Psoas muscle (tissue), 8 donors: Measurements from ENCODE around the gene RASSF10. TPM values are rescaled to one million over a fixed set of nuclear protein-coding genes. Genes with fewer than 3 reads are reported as not detected.

Source experiments
- ATAC-seq, 4 donors: fragments of 200-7000 bp; cut with Tn5 transposase; one replicate each; pipeline ENCODE4 v1.9.1; 2020; ENCODE audit warnings: moderate library complexity in 3 of 4, mild to moderate bottlenecking in 2 of 4
- DNase-seq, 2 donors: peaks; one replicate each; pipeline ENCODE4 v3.0.0-alpha.2; 2020
- H3K27ac ChIP-seq: fragments of 200-600 bp; one replicate; pipeline ENCODE4 v1.8.0; 2022
- H3K27me3 ChIP-seq, 3 donors: fragments of 200-600 bp in 1 of 3; one replicate each; pipeline versions ENCODE4 v1.6.1 to v1.8.0; 2013 to 2022; ENCODE audit warnings: low read length in 2 of 3, mild to moderate bottlenecking in 2 of 3, moderate library complexity in 1 of 3; ENCODE audit not compliant: insufficient read depth in 3 of 3
- H3K36me3 ChIP-seq, 2 donors: fragments of 200-600 bp in 1 of 2; one replicate each; pipeline versions ENCODE4 v1.6.1 to v1.8.0; 2013 to 2022; ENCODE audit warnings: low read depth in 1 of 2, mild to moderate bottlenecking in 1 of 2, moderate library complexity in 1 of 2; ENCODE audit not compliant: insufficient read depth in 1 of 2
- H3K4me1 ChIP-seq: fragments of 200-600 bp; one replicate; pipeline ENCODE4 v1.8.0; 2022
- H3K4me3 ChIP-seq: fragments of 200-600 bp; one replicate; pipeline ENCODE4 v1.8.0; 2022; ENCODE audit warnings: mild to moderate bottlenecking
- H3K9me3 ChIP-seq: fragments of 200-600 bp; one replicate; pipeline ENCODE4 v1.8.0; 2022
- CTCF ChIP-seq: fragments of 200-600 bp; IDR thresholded peaks from one replicate; pipeline ENCODE4 v1.8.0; 2022; ENCODE audit warnings: antibody characterized with exemption
- WGBS, 3 donors: extraction: QIAGEN DNeasy Blood & Tissue Kit; methylation state at CpG; one replicate each; pipeline versions ENCODE4 v1.1.6 to v1.1.7; 2013; 5-methylcytosine and 5-hydroxymethylcytosine counted together
- intact Hi-C, 2 donors: fragments of 100-400 bp; cut with DNase I; formaldehyde crosslinking; loops; one replicate each; pipeline versions ENCODE4 v1.11.0 to v1.14.2; 2022
- polyA plus RNA-seq, 3 donors: library from polyadenylated mRNA; stranded (reverse); fragments of 200-250 nt; gene quantifications; one replicate each; pipeline ENCODE4 v1.2.3, GENCODE V29; 2013
- total RNA-seq, 4 donors: library from RNA; stranded (reverse); fragmentation: NEBNext Ultra II Directional in 2 of 4; extraction: Animal tissue kit (Norgen Biotek cat#: 25700) in 2 of 4; gene quantifications; one replicate each; pipeline versions ENCODE4 v1.2.1 to v1.2.4, GENCODE V29; 2021 to 2023
- donor health status: healthy with polysubstance abuse.
- donor health status: DM: no; HTN: no; CAD: no; lungs with moderate emphysema.
- donor health status: Bipolar disorder and iron deficiency.
- donor health status: healthy.
- donor health status: DM: yes; HTN: yes; CAD: no.
- donor health status: DM: no; HTN: no; CAD: no.
- donor health status: DM: no; HTN: no; CAD: no.
- donor health status: DM: yes; HTN: yes; CAD: no.

The RASSF10 gene
- total and polyA plus RNA-seq, 7 donors = 0.03 to 0.49 (median 0.26) TPM

- no peak overlapping the region for H3K27ac ChIP-seq
- H3K9me3 ChIP-seq = no peaks in the 10 kb centered on the region
- ATAC-seq (no peak), DNase-seq (no peak)
- no peaks in the 10 kb centered on the region for H3K4me1 ChIP-seq
- no peak overlapping the region for H3K4me3 ChIP-seq
- TF ChIP-seq CTCF = no peak
- H3K27me3 ChIP-seq = peaks cover 0 to 8% (median 2%) of the 10 kb centered on the region in 3 donors
- H3K36me3 ChIP-seq = no peaks in the 10 kb centered on the region
- intact Hi-C loops = loop anchor here in 1 of 2 donors (10.0 kb wide), 1 partner anchor 54 kb away; no protein-coding TSS in a partner anchor
- 65 to 81% (median 74%) methylated on average over 2 of the region's 2 CpGs for WGBS, 3 donors
Observed at GRCh38 chr11:13051257-13051656, 42.1 kb downstream of the RASSF10 start.

GRCh38 chr11:13052130-13052571 lies 43.0 kb downstream of the RASSF10 start:
- no peaks in the 10 kb centered on the region for H3K9me3 ChIP-seq
- TF ChIP-seq CTCF = no peak
- no peak overlapping the region for H3K27ac ChIP-seq
- no peaks in the 10 kb centered on the region for H3K36me3 ChIP-seq
- ATAC-seq = no peak
- H3K4me3 ChIP-seq = no peak overlapping the region
- WGBS, 3 donors = 62 to 69% (median 66%) methylated on average over 5 of the region's 5 CpGs
- no peak for DNase-seq
- H3K27me3 ChIP-seq = peaks cover 0 to 8% (median 2%) of the 10 kb centered on the region in 3 donors
- intact Hi-C loops = loop anchor here in 1 of 2 donors (10.0 kb wide), 1 partner anchor 53 kb away; no protein-coding TSS in a partner anchor
- H3K4me1 ChIP-seq = no peaks in the 10 kb centered on the region

GRCh38 chr11:13053255-13053917 lies 44.3 kb downstream of the RASSF10 start:
- DNase-seq = no peak
- intact Hi-C loops = loop anchor here in 1 of 2 donors (10.0 kb wide), 1 partner anchor 51 kb away; no protein-coding TSS in a partner anchor
- TF ChIP-seq CTCF = no peak
- Histone ChIP-seq H3K9me3 (no peaks in the 10 kb centered on the region), H3K4me1 (no peaks in the 10 kb centered on the region), H3K27me3 (peaks cover 0 to 8% (median 2%) of the 10 kb centered on the region in 3 donors), H3K36me3 (no peaks in the 10 kb centered on the region), H3K27ac (no peak overlapping the region), H3K4me3 (no peak overlapping the region)
- ATAC-seq = no peak
- 73 to 81% (median 75%) methylated on average over 6 of the region's 6 CpGs for whole genome bisulfite sequencing, 3 donors

GRCh38 chr11:13054278-13054677 lies 45.2 kb downstream of the RASSF10 start:
- 54 to 79% (median 57%) methylated on average over 3 of the region's 3 CpGs for WGBS, 3 donors
- DNase-seq = no peak
- TF ChIP-seq CTCF = no peak

More at GRCh38 chr11:13054278-13054677, 45.2 kb downstream of the RASSF10 start:
- Histone ChIP-seq H3K27ac (no peak overlapping the region), H3K4me3 (no peak overlapping the region), H3K9me3 (no peaks in the 10 kb centered on the region), H3K4me1 (no peaks in the 10 kb centered on the region), H3K36me3 (no peaks in the 10 kb centered on the region), H3K27me3 (peaks cover 0 to 8% (median 2%) of the 10 kb centered on the region in 3 donors)
- intact Hi-C loops = loop anchor here in 1 of 2 donors (10.0 kb wide), 1 partner anchor 51 kb away; no protein-coding TSS in a partner anchor
- no peak for ATAC-seq
